ENCODE results near the gene KCNH4. TPM values are rescaled to one million over a fixed set of nuclear protein-coding genes. Genes with fewer than 3 reads are reported as not detected.
"Not testable (repeated sequence)": the region's sequence is repeated elsewhere in the genome, so short reads cannot be mapped to it uniquely, and the experiment has no call there.

The KCNH4 gene
- total RNA-seq, 1 donor, result 0.27 TPM

GRCh38 chr17:42179911-42180410 is 981 bp downstream of the KCNH4 start:
- peak in 1 of 3 donors; percentile 56 for DNase-seq (ENCODE audit: low read depth in 2 of 3, low spot score in 2 of 3)

GRCh38 chr17:42179335-42179734 is 1.6 kb downstream of the KCNH4 start:
- no peak for DNase-seq (ENCODE audit: low read depth in 2 of 3, low spot score in 2 of 3)

- no peak for DNase-seq (ENCODE audit: low read depth in 2 of 3, low spot score in 2 of 3)
Observed at GRCh38 chr17:42178817-42179216, 2.1 kb downstream of the KCNH4 start.

- no peak for DNase-seq (ENCODE audit: low read depth in 2 of 3, low spot score in 2 of 3)
Observed at GRCh38 chr17:42177684-42178083, 3.3 kb downstream of the KCNH4 start.

GRCh38 chr17:42174126-42174783 is 6.7 kb downstream of the KCNH4 start:
- DNase-seq (ENCODE audit: low read depth in 2 of 3, low spot score in 2 of 3), result no peak

- DNase-seq (ENCODE audit: low read depth in 2 of 3, low spot score in 2 of 3), result no peak
Observed at GRCh38 chr17:42171831-42172230, 9.1 kb downstream of the KCNH4 start.

- no peak for DNase-seq (ENCODE audit: low read depth in 2 of 3, low spot score in 2 of 3)
Observed at GRCh38 chr17:42169351-42169750, 11.6 kb downstream of the KCNH4 start.

- DNase-seq (ENCODE audit: low read depth in 2 of 3, low spot score in 2 of 3), result no peak
Observed at GRCh38 chr17:42167807-42168206, 13.1 kb downstream of the KCNH4 start.

- no peak for DNase-seq (ENCODE audit: low read depth in 2 of 3, low spot score in 2 of 3)
Observed at GRCh38 chr17:42166196-42166763, 14.7 kb downstream of the KCNH4 start.

- DNase-seq (ENCODE audit: low read depth in 2 of 3, low spot score in 2 of 3), result no peak
Observed at GRCh38 chr17:42165751-42166150, 15.2 kb downstream of the KCNH4 start.

- no peak for DNase-seq (ENCODE audit: low read depth in 2 of 3, low spot score in 2 of 3)
Observed at GRCh38 chr17:42163696-42164407, 17.1 kb downstream of the KCNH4 start.

- DNase-seq (ENCODE audit: low read depth in 2 of 3, low spot score in 2 of 3), result peak in 1 of 3 donors; percentile 50
Observed at GRCh38 chr17:42163113-42163512, 17.8 kb downstream of the KCNH4 start.

GRCh38 chr17:42160531-42160910 is 20.4 kb downstream of the KCNH4 start:
- DNase-seq (ENCODE audit: low read depth in 2 of 3, low spot score in 2 of 3), result no peak

- DNase-seq (ENCODE audit: low read depth in 2 of 3, low spot score in 2 of 3), result no peak
Observed at GRCh38 chr17:42159796-42160530, 21.0 kb downstream of the KCNH4 start.

GRCh38 chr17:42155614-42156045 is 25.3 kb downstream of the KCNH4 start:
- DNase-seq (ENCODE audit: low read depth in 2 of 3, low spot score in 2 of 3), result no peak

GRCh38 chr17:42153919-42154742 is 26.8 kb downstream of the KCNH4 start:
- DNase-seq (ENCODE audit: low read depth in 2 of 3, low spot score in 2 of 3), result peak in 2 of 3 donors; percentile 33 to 53

- no peak for DNase-seq (ENCODE audit: low read depth in 2 of 3, low spot score in 2 of 3)
Observed at GRCh38 chr17:42146911-42147607, 33.9 kb downstream of the KCNH4 start.

- DNase-seq (ENCODE audit: low read depth in 2 of 3, low spot score in 2 of 3), result not testable (repeated sequence)
Observed at GRCh38 chr17:42143138-42143537, 37.8 kb downstream of the KCNH4 start.

GRCh38 chr17:42142371-42142896 is 38.5 kb downstream of the KCNH4 start:
- DNase-seq (ENCODE audit: low read depth in 2 of 3, low spot score in 2 of 3), result no peak

Measured in hematopoietic multipotent progenitor cell (in vitro differentiated cells).